GM21529 (cell line): Measurements from ENCODE around the gene KLHDC8B.

ENCODE experiments used
- ATAC-seq: cut with Tn5 transposase; IDR thresholded peaks from one replicate; pipeline ENCODE4 v1.9.1; 2021; ENCODE audit not compliant: unreplicated experiment

Gene KLHDC8B

GRCh38 chr3:49171119-49171774 is at the start of gene KLHDC8B:
Gene KLHDC8B (plus strand): TSS chr3:49171598. CDS start chr3:49172770, 1,172 bp downstream.
- peak; percentile 72 for ATAC-seq

DNA sequence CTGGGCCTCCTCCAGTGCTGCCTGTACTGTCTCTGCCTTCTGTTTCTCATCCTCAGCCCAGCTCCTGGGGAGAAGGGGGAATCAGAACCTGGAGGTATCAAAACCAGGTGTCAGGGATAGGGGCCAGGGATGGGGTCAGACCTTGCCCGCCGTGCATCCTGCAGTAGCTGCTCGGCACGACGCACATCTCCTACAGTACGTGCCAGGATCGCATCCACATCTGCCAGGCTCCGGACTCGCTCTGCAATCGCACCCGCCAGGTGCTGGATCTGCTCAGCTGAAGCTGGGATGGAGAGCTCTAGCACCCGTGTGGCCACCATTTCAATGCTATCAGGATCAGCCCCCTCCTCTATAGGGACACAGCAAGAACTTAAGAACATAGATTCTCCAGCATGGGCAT is 49.4 kb upstream of the KLHDC8B start:
- ATAC-seq: no peak

- ATAC-seq: no peak
Observed at GRCh38 chr3:49122451-49122850, 48.9 kb upstream of the KLHDC8B start.

GRCh38 chr3:49122886-49123545 is 48.4 kb upstream of the KLHDC8B start:
- ATAC-seq: no peak

- no peak for ATAC-seq
Observed at GRCh38 chr3:49123687-49124086, 47.7 kb upstream of the KLHDC8B start.

- no peak for ATAC-seq
Observed at GRCh38 chr3:49124203-49124602, 47.2 kb upstream of the KLHDC8B start.

- no peak for ATAC-seq
Observed at GRCh38 chr3:49124991-49125670, 46.3 kb upstream of the KLHDC8B start.

GRCh38 chr3:49131040-49131439 is 40.4 kb upstream of the KLHDC8B start:
- no peak for ATAC-seq

GRCh38 chr3:49131576-49131975 is 39.8 kb upstream of the KLHDC8B start:
- ATAC-seq: no peak

- ATAC-seq: no peak
Observed at GRCh38 chr3:49132073-49132436, 39.3 kb upstream of the KLHDC8B start.

GRCh38 chr3:49132437-49133225 is 38.8 kb upstream of the KLHDC8B start, which contains the start of gene LAMB2:
Gene LAMB2 (minus strand): TSS chr3:49133050. CDS start chr3:49132867, 183 bp downstream.
- no peak for ATAC-seq

GRCh38 chr3:49133226-49133951 is 38.0 kb upstream of the KLHDC8B start:
- ATAC-seq: no peak

- ATAC-seq: no peak
Observed at GRCh38 chr3:49134471-49135265, 36.7 kb upstream of the KLHDC8B start.

DNA sequence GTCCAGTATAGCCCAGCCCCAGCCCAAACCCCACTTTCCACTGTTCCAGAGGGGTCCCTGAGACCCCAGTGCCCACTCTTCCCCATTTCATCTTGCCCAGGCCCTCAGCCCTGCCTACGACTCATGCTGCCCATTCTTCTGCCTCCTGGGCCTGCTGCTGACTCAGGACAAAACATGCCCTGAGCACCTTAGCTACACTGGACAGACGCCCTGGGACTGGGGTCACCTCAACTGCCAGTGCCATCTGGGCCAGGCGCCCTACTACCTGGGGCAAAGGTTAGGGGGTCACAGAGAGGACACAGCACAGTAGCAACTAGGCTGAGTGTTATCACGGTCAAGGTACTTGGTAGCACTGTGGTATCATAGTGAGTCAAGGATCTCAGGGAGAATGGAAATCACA is 35.9 kb upstream of the KLHDC8B start:
- no peak for ATAC-seq

DNA sequence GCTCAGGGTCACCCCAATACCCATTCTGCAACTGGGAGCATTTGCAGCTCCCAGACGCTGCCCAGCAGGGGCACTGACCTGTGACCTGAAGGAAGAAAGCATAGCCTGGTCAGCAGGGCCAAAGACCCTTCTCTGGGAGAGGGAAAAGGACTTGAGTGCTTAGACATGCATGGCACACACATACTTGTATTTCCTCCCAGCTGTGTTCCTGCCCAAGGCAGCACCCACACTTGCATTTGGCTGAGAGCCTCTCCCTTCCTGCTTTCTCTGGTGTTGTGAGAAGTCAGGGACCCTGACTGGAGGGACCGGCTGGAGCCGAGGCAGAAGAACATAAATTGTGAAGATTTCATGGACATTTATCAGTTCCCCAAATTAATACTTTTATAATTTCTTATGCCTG is 31.3 kb upstream of the KLHDC8B start:
- ATAC-seq: no peak

DNA sequence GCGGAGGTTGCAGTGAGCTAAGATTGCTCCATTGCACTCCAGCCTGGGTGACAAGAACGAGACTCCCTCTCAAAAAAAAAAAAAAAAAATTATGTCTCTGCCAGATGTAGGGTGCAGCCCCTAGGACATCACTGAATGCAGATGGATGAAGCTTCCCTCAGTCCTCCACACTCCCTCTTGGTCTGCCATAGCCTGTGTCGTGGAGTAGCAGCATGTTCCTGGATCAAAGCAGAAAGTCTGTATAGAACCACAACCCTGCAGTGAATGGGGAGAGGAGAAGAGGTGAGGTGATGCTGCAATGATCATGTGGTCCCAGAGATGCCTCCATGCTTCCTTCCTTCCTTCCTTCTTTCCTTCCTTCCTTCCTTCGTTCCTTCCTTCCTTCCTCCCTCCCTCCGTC is 23.2 kb upstream of the KLHDC8B start:
- no peak for ATAC-seq

- no peak for ATAC-seq
Observed at GRCh38 chr3:49151610-49152009, 19.8 kb upstream of the KLHDC8B start.

DNA sequence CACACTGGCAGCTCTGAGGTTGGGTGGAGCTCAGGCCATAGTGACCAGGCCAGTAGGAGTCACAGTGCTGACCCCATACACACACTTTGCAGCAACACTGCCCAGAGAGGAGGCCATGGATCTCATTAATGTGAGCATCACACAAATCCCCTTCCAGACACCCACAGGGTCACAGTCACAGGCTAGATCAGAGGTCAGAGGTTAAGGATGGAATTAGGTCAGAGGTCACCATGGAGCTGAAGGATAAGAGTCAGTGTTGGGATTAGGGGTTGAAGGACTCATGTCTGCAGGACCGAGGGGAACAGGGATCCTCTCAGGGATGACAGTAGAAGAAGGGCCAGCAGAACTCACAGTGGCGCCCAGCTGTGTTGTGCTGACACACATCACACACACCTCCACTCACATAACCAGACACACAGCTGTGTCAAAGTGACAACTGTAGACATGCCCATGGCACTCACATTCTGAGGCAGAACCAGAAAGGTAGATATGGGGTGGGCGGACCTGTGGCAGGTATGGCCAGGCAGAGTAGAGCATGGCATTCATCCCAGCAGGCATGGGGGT is 18.0 kb upstream of the KLHDC8B start:
- no peak for ATAC-seq

- no peak for ATAC-seq
Observed at GRCh38 chr3:49157289-49157688, 14.1 kb upstream of the KLHDC8B start.
